B cell (primary cell): ENCODE results near the gene ARHGAP42. TPM values are rescaled to one million over a fixed set of nuclear protein-coding genes. Genes with fewer than 3 reads are reported as not detected.

Source experiments
- ATAC-seq: fragments of 200-7000 bp; cut with Tn5 transposase; one replicate; pipeline ENCODE4 v1.10.0; 2021; ENCODE audit warnings: low read depth, mild to moderate bottlenecking, moderate number of reproducible peaks, moderate library complexity
- CTCF ChIA-PET: fragments of 350-600 bp; sonication (Branson Sonifier 250); formaldehyde crosslinking; loops from one replicate; lab custom pipeline; 2021; ENCODE audit warnings: antibody characterized with exemption, inconsistent platforms; lab: Charles Lee
- POLR2A ChIA-PET: fragments of 350-600 bp; sonication (Branson Sonifier 250); formaldehyde crosslinking; loops from one replicate; lab custom pipeline; 2021; ENCODE audit warnings: antibody characterized with exemption; lab: Charles Lee
- DNase-seq: peaks from one replicate; pipeline ENCODE4 v3.0.0; 2013
- H2AFZ ChIP-seq: 2 replicates; pipeline ENCODE4 v1.6.1; 2012; ENCODE audit warnings: mild to moderate bottlenecking, low read depth, low read length; ENCODE audit not compliant: insufficient read depth, poor library complexity, severe bottlenecking
- H3K27ac ChIP-seq, 2 donors: 1 replicate in 1 of 2; 2 replicates in 1 of 2; pipeline ENCODE4 v1.5.1; 2012 to 2013; ENCODE audit warnings: low read length in 2 of 2, mild to moderate bottlenecking in 2 of 2, moderate library complexity in 1 of 2
- H3K27me3 ChIP-seq, 4 experiments: fragments of 200-600 bp in 1 of 4; sonication (generic) in 1 of 4; replicated peaks in 1 of 4; 1 replicate in 2 of 4; 2 replicates in 2 of 4; pipeline versions ENCODE4 v1.6.1 to v1.7.0; 2013 to 2016; ENCODE audit warnings: low read length in 3 of 4, mild to moderate bottlenecking in 2 of 4, mixed read lengths in 1 of 4, moderate library complexity in 1 of 4; ENCODE audit not compliant: insufficient read depth in 4 of 4, control insufficient read depth in 3 of 4; ENCODE audit errors: control extremely low read depth in 1 of 4
- H3K36me3 ChIP-seq, 2 experiments: replicated peaks in 1 of 2; 1 replicate in 1 of 2; 2 replicates in 1 of 2; pipeline versions ENCODE4 v1.6.1 to v1.7.1; 2013; ENCODE audit warnings: low read length in 1 of 2; ENCODE audit not compliant: insufficient read depth in 2 of 2, control insufficient read depth in 1 of 2; ENCODE audit errors: control extremely low read depth in 1 of 2, extremely low read depth in 1 of 2
- H3K4me1 ChIP-seq, 2 donors: fragments of 200-600 bp in 1 of 2; sonication (generic) in 1 of 2; 1 replicate in 1 of 2; 2 replicates in 1 of 2; pipeline versions ENCODE4 v1.5.1 to v1.6.1; 2013 to 2017; ENCODE audit warnings: low read length in 2 of 2; ENCODE audit not compliant: control insufficient read depth in 2 of 2, insufficient read depth in 2 of 2
- H3K4me2 ChIP-seq: replicated peaks from 2 replicates; pipeline ENCODE3; 2012; ENCODE audit warnings: mild to moderate bottlenecking, low read depth, low read length; ENCODE audit not compliant: poor library complexity, severe bottlenecking
- H3K4me3 ChIP-seq, 5 experiments: fragments of 200-600 bp in 1 of 5; sonication (generic) in 1 of 5; 1 replicate in 3 of 5; 2 replicates in 2 of 5; pipeline versions ENCODE4 v1.5.1 to v1.7.0; 2011 to 2016; ENCODE audit warnings: low read length in 4 of 5, mild to moderate bottlenecking in 4 of 5, low read depth in 2 of 5, control low read depth in 1 of 5, moderate library complexity in 1 of 5; ENCODE audit not compliant: insufficient read depth in 1 of 5; ENCODE audit errors: control extremely low read depth in 1 of 5, extremely low read depth in 1 of 5
- H3K79me2 ChIP-seq: fragments of 200-600 bp; sonication (generic); one replicate; pipeline ENCODE4 v1.6.0; 2016; ENCODE audit warnings: low read length; ENCODE audit not compliant: control insufficient read depth, insufficient read depth
- H3K9ac ChIP-seq: fragments of 200-600 bp; sonication (generic); 2 replicates; pipeline ENCODE4 v1.6.1; 2017; ENCODE audit warnings: mild to moderate bottlenecking, low read length, moderate library complexity
- H3K9me3 ChIP-seq, 3 donors: one replicate each; pipeline versions ENCODE4 v1.6.1 to v1.7.1; 2013; ENCODE audit warnings: low read length in 2 of 3; ENCODE audit not compliant: control insufficient read depth in 2 of 3, insufficient read depth in 1 of 3; ENCODE audit errors: control extremely low read depth in 1 of 3
- H4K20me1 ChIP-seq: 2 replicates; pipeline ENCODE4 v1.6.0; 2012; ENCODE audit warnings: mild to moderate bottlenecking, low read length; ENCODE audit not compliant: insufficient read depth, control insufficient read depth, poor library complexity, severe bottlenecking
- H3K27ac Mint-ChIP-seq: one replicate; pipeline ENCODE4 v1.8.0; 2021; ENCODE audit warnings: mixed read lengths
- H3K27me3 Mint-ChIP-seq: one replicate; pipeline ENCODE4 v1.8.0; 2021; ENCODE audit warnings: mixed read lengths
- H3K4me1 Mint-ChIP-seq: one replicate; pipeline ENCODE4 v1.8.0; 2021; ENCODE audit warnings: mixed read lengths
- H3K4me3 Mint-ChIP-seq: one replicate; pipeline ENCODE4 v1.8.0; 2021; ENCODE audit warnings: mixed read lengths
- H3K9me3 Mint-ChIP-seq: one replicate; pipeline ENCODE4 v1.8.0; 2022; ENCODE audit warnings: mixed read lengths; ENCODE audit not compliant: insufficient read depth
- CTCF ChIP-seq: fragments of 200-600 bp; IDR thresholded peaks from one replicate; pipeline ENCODE4 v1.8.0; 2022; ENCODE audit warnings: antibody characterized with exemption, mild to moderate bottlenecking
- EZH2 ChIP-seq: IDR thresholded peaks from 2 replicates; pipeline ENCODE4 v1.6.1; 2012; ENCODE audit warnings: borderline replicate concordance, low read depth, mild to moderate bottlenecking, moderate library complexity, low read length; ENCODE audit not compliant: insufficient read depth, poor library complexity, severe bottlenecking
- WGBS: methylation state at CpG from one replicate; pipeline ENCODE4 v1.1.5; 2013; ENCODE audit warnings: missing lambda C conversion rate; ENCODE audit not compliant: insufficient coverage; 5-methylcytosine and 5-hydroxymethylcytosine counted together
- intact Hi-C: fragments of 100-400 bp; cut with micrococcal nuclease; formaldehyde crosslinking; loops from one replicate; pipeline ENCODE4 v1.10.0; 2022
- polyA plus RNA-seq: library from polyadenylated mRNA; depleted of rRNA; stranded (reverse); fragments of >200 nt; gene quantifications from 2 replicates; pipeline ENCODE4 v1.2.3, GENCODE V29; 2012
- total RNA-seq, 2 donors: library from RNA; stranded (reverse); fragments of 120-200 nt in 1 of 2; gene quantifications; 1 replicate in 1 of 2; 2 replicates in 1 of 2; pipeline versions ENCODE4 v1.2.3 to v1.2.4, GENCODE V29; 2013 to 2022

ARHGAP42 gene
- total and polyA plus RNA-seq, 2 donors (not counting 1 experiment from before 2014, with no cell fraction given), result 3.8 to 4.9 TPM

GRCh38 chr11:100830274-100830673 is 143.2 kb downstream of the ARHGAP42 start:
- no peak overlapping the region for H3K4me3 ChIP-seq
- no peak overlapping the region for H3K9ac ChIP-seq
- no peak for ATAC-seq
- WGBS, result 95% methylated on average over 5 of the region's 7 CpGs
- H3K4me3 Mint-ChIP-seq, result no peak overlapping the region
- H3K9me3 Mint-ChIP-seq, result no peaks in the 10 kb centered on the region
- TF ChIP-seq CTCF (no peak), EZH2 (no peak)
- H3K4me1 Mint-ChIP-seq, result peaks cover 4% of the 10 kb centered on the region
- no peak overlapping the region for H2AFZ ChIP-seq
- no peak overlapping the region for H3K27ac ChIP-seq
- no peaks in the 10 kb centered on the region for H3K27me3 Mint-ChIP-seq
- H3K4me1 ChIP-seq, result peaks cover 0 to 4% of the 10 kb centered on the region in 2 donors
- no peak for DNase-seq
- H3K9me3 ChIP-seq, result no peaks in the 10 kb centered on the region
- H3K36me3 ChIP-seq, result no peaks in the 10 kb centered on the region
- ChIA-PET CTCF (interaction anchor here (0.6 to 1.4 kb wide), 2 partner anchors 24 to 143 kb away, joined by 3 to 4 read pairs; no protein-coding TSS in a partner anchor), POLR2A (no interaction called here)
- intact Hi-C loops, result no loop called here
- H3K4me2 ChIP-seq, result no peak overlapping the region
- H3K79me2 ChIP-seq, result no peaks in the 10 kb centered on the region
- no peaks in the 10 kb centered on the region for H3K27me3 ChIP-seq
- H3K27ac Mint-ChIP-seq, result no peak overlapping the region
- H4K20me1 ChIP-seq, result no peaks in the 10 kb centered on the region

GRCh38 chr11:100830978-100831732 is 144.1 kb downstream of the ARHGAP42 start:
- Mint-ChIP-seq H3K4me1 (peaks cover 4% of the 10 kb centered on the region), H3K4me3 (no peak overlapping the region), H3K27me3 (no peaks in the 10 kb centered on the region), H3K27ac (no peak overlapping the region), H3K9me3 (no peaks in the 10 kb centered on the region)
- Histone ChIP-seq H2AFZ (no peak overlapping the region), H3K9ac (no peak overlapping the region), H3K4me1 (peaks cover 0 to 4% of the 10 kb centered on the region in 2 donors), H4K20me1 (no peaks in the 10 kb centered on the region), H3K4me3 (no peak overlapping the region), H3K36me3 (no peaks in the 10 kb centered on the region), H3K27me3 (no peaks in the 10 kb centered on the region), H3K79me2 (no peaks in the 10 kb centered on the region), H3K9me3 (no peaks in the 10 kb centered on the region), H3K27ac (no peak overlapping the region), H3K4me2 (no peak overlapping the region)
- WGBS, result 77% methylated on average over 3 of the region's 6 CpGs
- POLR2A ChIA-PET, result no interaction called here
- TF ChIP-seq CTCF (no peak), EZH2 (no peak)
- intact Hi-C loops, result no loop called here
- CTCF ChIA-PET, result interaction anchor here (1.0 to 1.4 kb wide), 2 partner anchors 143 to 150 kb away, joined by 4 read pairs; no protein-coding TSS in a partner anchor
- ATAC-seq, result no peak
- no peak for DNase-seq
